Gastroesophageal sphincter (tissue), 3 donors: ENCODE measurements around the gene CALHM5.

ENCODE experiments used
- CTCF ChIP-seq, 4 experiments: fragments of 200-600 bp in 2 of 4; fragments of 450-650 bp in 2 of 4; sonication (generic) in 1 of 4; IDR thresholded peaks; one replicate each; pipeline ENCODE4 v1.5.1; 2017 to 2019; ENCODE audit warnings: antibody characterized with exemption in 4 of 4, mild to moderate bottlenecking in 2 of 4, moderate library complexity in 2 of 4
- EP300 ChIP-seq: sonication (generic); formaldehyde crosslinking; IDR thresholded peaks from one replicate; pipeline ENCODE4 v1.6.1; 2017; ENCODE audit warnings: antibody characterized with exemption, mild to moderate bottlenecking
- POLR2A ChIP-seq, 2 donors: fragments of 450-650 bp; IDR thresholded peaks; one replicate each; pipeline ENCODE4 v1.6.1; 2017; ENCODE audit warnings: antibody characterized with exemption in 2 of 2, mild to moderate bottlenecking in 2 of 2, moderate library complexity in 1 of 2

- TF ChIP-seq CTCF (IDR thresholded peaks at IDR 0.05) (no peak), EP300 (no peak), POLR2A (IDR thresholded peaks at IDR 0.05) (no peak)
Measured at GRCh38 chr6:116562614-116563013, 51.2 kb downstream of the CALHM5 start.
